Neural cell (in vitro differentiated cells): ENCODE measurements around the gene PTK7.

Experiments used
- EP300 ChIP-seq: fragments of 450-650 bp; conservative IDR thresholded peaks from 2 replicates; pipeline ENCODE4 v1.6.1; 2014; ENCODE audit warnings: antibody characterized with exemption, mild to moderate bottlenecking, moderate library complexity; ENCODE audit not compliant: poor library complexity, severe bottlenecking
- POLR2AphosphoS5 ChIP-seq: IDR thresholded peaks from 2 replicates; pipeline ENCODE4 v1.6.1; 2012
- SMC3 ChIP-seq: fragments of 450-650 bp; conservative IDR thresholded peaks from 2 replicates; pipeline ENCODE4 v1.6.1; 2014; ENCODE audit warnings: antibody characterized with exemption, mild to moderate bottlenecking, moderate library complexity; ENCODE audit not compliant: poor library complexity
- TAF1 ChIP-seq: IDR thresholded peaks from 2 replicates; pipeline ENCODE4 v1.6.1; 2012; ENCODE audit warnings: low read depth
- TF ChIP-seq, protein P1 (sequence below): fragments of 450-650 bp; IDR thresholded peaks from 2 replicates; pipeline ENCODE4 v1.5.1; 2014; ENCODE audit warnings: antibody characterized with exemption, mild to moderate bottlenecking, moderate library complexity; ENCODE audit not compliant: poor library complexity, severe bottlenecking
- TF ChIP-seq, protein P2 (sequence below): IDR thresholded peaks from 2 replicates; pipeline ENCODE4 v1.6.1; 2012; ENCODE audit warnings: borderline replicate concordance

DNA sequence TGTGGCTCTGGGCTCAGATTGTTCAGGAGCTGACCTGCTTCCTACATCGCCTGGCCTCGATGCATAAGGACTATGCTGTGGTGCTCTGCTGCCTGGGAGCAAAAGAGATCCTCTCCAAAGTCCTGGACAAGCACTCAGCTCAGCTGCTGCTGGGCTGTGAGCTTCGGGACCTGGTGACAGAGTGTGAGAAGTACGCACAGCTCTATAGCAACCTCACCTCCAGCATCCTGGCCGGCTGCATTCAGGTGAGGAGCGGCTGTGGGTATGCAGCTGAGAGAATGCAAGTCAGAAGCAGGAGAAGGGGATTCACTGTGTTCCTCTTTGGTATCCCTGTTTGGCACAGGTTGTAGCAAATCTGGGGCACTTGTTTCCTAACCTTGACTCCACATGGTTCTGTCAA is 123.8 kb downstream of the PTK7 start:
- TF ChIP-seq, protein P1, sequence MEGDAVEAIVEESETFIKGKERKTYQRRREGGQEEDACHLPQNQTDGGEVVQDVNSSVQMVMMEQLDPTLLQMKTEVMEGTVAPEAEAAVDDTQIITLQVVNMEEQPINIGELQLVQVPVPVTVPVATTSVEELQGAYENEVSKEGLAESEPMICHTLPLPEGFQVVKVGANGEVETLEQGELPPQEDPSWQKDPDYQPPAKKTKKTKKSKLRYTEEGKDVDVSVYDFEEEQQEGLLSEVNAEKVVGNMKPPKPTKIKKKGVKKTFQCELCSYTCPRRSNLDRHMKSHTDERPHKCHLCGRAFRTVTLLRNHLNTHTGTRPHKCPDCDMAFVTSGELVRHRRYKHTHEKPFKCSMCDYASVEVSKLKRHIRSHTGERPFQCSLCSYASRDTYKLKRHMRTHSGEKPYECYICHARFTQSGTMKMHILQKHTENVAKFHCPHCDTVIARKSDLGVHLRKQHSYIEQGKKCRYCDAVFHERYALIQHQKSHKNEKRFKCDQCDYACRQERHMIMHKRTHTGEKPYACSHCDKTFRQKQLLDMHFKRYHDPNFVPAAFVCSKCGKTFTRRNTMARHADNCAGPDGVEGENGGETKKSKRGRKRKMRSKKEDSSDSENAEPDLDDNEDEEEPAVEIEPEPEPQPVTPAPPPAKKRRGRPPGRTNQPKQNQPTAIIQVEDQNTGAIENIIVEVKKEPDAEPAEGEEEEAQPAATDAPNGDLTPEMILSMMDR, result no peak
- TF ChIP-seq, protein P2, sequence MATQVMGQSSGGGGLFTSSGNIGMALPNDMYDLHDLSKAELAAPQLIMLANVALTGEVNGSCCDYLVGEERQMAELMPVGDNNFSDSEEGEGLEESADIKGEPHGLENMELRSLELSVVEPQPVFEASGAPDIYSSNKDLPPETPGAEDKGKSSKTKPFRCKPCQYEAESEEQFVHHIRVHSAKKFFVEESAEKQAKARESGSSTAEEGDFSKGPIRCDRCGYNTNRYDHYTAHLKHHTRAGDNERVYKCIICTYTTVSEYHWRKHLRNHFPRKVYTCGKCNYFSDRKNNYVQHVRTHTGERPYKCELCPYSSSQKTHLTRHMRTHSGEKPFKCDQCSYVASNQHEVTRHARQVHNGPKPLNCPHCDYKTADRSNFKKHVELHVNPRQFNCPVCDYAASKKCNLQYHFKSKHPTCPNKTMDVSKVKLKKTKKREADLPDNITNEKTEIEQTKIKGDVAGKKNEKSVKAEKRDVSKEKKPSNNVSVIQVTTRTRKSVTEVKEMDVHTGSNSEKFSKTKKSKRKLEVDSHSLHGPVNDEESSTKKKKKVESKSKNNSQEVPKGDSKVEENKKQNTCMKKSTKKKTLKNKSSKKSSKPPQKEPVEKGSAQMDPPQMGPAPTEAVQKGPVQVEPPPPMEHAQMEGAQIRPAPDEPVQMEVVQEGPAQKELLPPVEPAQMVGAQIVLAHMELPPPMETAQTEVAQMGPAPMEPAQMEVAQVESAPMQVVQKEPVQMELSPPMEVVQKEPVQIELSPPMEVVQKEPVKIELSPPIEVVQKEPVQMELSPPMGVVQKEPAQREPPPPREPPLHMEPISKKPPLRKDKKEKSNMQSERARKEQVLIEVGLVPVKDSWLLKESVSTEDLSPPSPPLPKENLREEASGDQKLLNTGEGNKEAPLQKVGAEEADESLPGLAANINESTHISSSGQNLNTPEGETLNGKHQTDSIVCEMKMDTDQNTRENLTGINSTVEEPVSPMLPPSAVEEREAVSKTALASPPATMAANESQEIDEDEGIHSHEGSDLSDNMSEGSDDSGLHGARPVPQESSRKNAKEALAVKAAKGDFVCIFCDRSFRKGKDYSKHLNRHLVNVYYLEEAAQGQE, result no peak
- TF ChIP-seq SMC3, result no peak
- no peak for TF ChIP-seq POLR2AphosphoS5
- TF ChIP-seq EP300, result no peak
- TF ChIP-seq TAF1, result no peak
